DMS 273 (cell line): Measurements from ENCODE around the gene NHERF1.

Source experiments
- DNase-seq: peaks from one replicate; lab custom pipeline; 2025; ENCODE audit not compliant: unreplicated experiment; lab: John Stamatoyannopoulos, UW

NHERF1 gene

GRCh38 chr17:74748279-74748528 is 224 bp upstream of the NHERF1 start:
- DNase-seq = no peak

- peak; percentile 67 for DNase-seq
Observed at GRCh38 chr17:74749279-74750038, 1.0 kb downstream of the NHERF1 start.

GRCh38 chr17:74750039-74750326 is 1.6 kb downstream of the NHERF1 start:
- peak; percentile 54 for DNase-seq

GRCh38 chr17:74750327-74751069 is 2.1 kb downstream of the NHERF1 start:
- no peak for DNase-seq

GRCh38 chr17:74752415-74752814 is 4.0 kb downstream of the NHERF1 start:
- DNase-seq = no peak

GRCh38 chr17:74752822-74753401 is 4.5 kb downstream of the NHERF1 start:
- DNase-seq = no peak

GRCh38 chr17:74754832-74755231 is 6.4 kb downstream of the NHERF1 start:
- no peak for DNase-seq

GRCh38 chr17:74755533-74755932 is 7.1 kb downstream of the NHERF1 start:
- no peak for DNase-seq

- DNase-seq = no peak
Observed at GRCh38 chr17:74756891-74757290, 8.5 kb downstream of the NHERF1 start.

GRCh38 chr17:74757502-74757901 is 9.1 kb downstream of the NHERF1 start:
- DNase-seq = peak; percentile 87

- peak; percentile 74 for DNase-seq
Observed at GRCh38 chr17:74757931-74758847, 9.8 kb downstream of the NHERF1 start.

- DNase-seq = peak; percentile 89
Observed at GRCh38 chr17:74758848-74759168, 10.4 kb downstream of the NHERF1 start.

- peak; percentile 80 for DNase-seq
Observed at GRCh38 chr17:74759243-74759801, 10.9 kb downstream of the NHERF1 start.

- DNase-seq = peak; percentile 78
Observed at GRCh38 chr17:74759941-74760340, 11.5 kb downstream of the NHERF1 start.

- DNase-seq = peak; percentile 96
Observed at GRCh38 chr17:74760404-74761105, 12.1 kb downstream of the NHERF1 start.

GRCh38 chr17:74761419-74761818 is 13.0 kb downstream of the NHERF1 start:
- no peak for DNase-seq

- no peak for DNase-seq
Observed at GRCh38 chr17:74761931-74762330, 13.5 kb downstream of the NHERF1 start.

- no peak for DNase-seq
Observed at GRCh38 chr17:74763565-74764387, 15.3 kb downstream of the NHERF1 start.

- DNase-seq = no peak
Observed at GRCh38 chr17:74764751-74765286, 16.4 kb downstream of the NHERF1 start.

GRCh38 chr17:74766413-74766812 is 18.0 kb downstream of the NHERF1 start:
- no peak for DNase-seq
